Endothelial cell (in vitro differentiated cells): ENCODE data around the gene CYREN. TPM values are rescaled to one million over a fixed set of nuclear protein-coding genes. Genes with fewer than 3 reads are reported as not detected.

ENCODE experiments used
- DNase-seq: peaks from one replicate; pipeline ENCODE4 v3.0.0; 2021; ENCODE audit warnings: low spot score
- H3K27ac Mint-ChIP-seq: one replicate; pipeline ENCODE4 v1.8.0; 2021; ENCODE audit warnings: mixed read lengths, inconsistent platforms; ENCODE audit not compliant: unreplicated experiment
- H3K27me3 Mint-ChIP-seq: one replicate; pipeline ENCODE4 v1.8.0; 2021; ENCODE audit warnings: mild to moderate bottlenecking, moderate library complexity, mixed read lengths, inconsistent platforms; ENCODE audit not compliant: unreplicated experiment
- H3K36me3 Mint-ChIP-seq: one replicate; pipeline ENCODE4 v1.8.0; 2021; ENCODE audit warnings: mild to moderate bottlenecking, low read depth, mixed read lengths, inconsistent platforms; ENCODE audit not compliant: unreplicated experiment
- H3K4me1 Mint-ChIP-seq: one replicate; pipeline ENCODE4 v1.8.0; 2021; ENCODE audit warnings: mild to moderate bottlenecking, mixed read lengths, inconsistent platforms; ENCODE audit not compliant: unreplicated experiment
- H3K4me3 Mint-ChIP-seq: one replicate; pipeline ENCODE4 v1.8.0; 2021; ENCODE audit warnings: mild to moderate bottlenecking, mixed read lengths, inconsistent platforms; ENCODE audit not compliant: unreplicated experiment
- H3K9me3 Mint-ChIP-seq: one replicate; pipeline ENCODE4 v1.8.0; 2021; ENCODE audit warnings: mixed read lengths, inconsistent platforms; ENCODE audit not compliant: unreplicated experiment
- total RNA-seq: library from RNA; stranded (reverse); fragmentation: NEBNext Ultra II Directional; extraction: Animal tissue kit (Norgen Biotek cat#: 25700); gene quantifications from one replicate; pipeline ENCODE4 v1.2.1, GENCODE V29; 2021; ENCODE audit not compliant: unreplicated experiment
- TF ChIP-seq, protein P1 (sequence below): fragments of 200-600 bp; sonication (generic); IDR thresholded peaks from one replicate; pipeline ENCODE4 v1.5.0; 2021; ENCODE audit warnings: antibody characterized with exemption; ENCODE audit not compliant: unreplicated experiment

The CYREN gene
- total RNA-seq, 1 donor from 2014 or later = 38.1 TPM

DNA sequence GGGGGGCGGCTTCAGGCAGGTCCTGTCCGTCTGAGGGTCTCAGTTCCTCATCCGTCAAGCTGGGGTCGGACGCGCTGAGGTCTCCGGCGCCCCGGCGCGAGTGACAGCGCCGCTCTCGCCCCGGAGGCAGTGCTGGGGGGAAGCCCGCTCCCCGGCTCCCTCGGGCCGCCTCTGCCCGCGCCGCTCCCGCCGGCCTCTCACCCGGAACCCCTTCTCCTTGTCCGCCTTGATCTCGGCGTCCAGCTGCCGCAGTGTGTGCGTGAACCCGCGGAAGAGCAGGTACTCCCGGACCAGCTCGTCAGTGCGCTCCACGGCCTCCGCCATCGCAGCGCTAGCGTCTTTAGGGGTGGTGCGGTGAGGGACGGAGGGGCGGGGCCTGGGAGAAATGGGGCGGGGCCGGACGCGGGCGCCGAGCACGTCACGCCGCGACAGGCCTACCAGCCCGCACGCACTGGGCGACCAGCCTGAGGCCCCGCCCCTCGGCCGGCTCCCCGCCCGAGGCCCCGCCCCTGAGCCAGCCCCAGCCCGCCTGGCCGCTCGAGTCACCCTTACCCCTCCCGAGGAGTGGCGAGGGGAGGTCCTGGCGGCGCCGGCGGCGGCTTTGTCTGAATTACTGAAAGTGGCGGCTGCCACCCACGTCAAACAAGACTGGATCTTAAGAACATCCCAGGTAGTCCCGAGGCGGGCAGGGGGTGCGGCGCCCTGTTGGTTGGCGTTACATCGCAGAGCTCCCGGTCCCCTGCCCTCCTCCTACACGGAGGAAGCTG, 40.9 kb upstream of the CYREN start, which contains the start of gene WDR91:
Gene WDR91 (minus strand): TSS at position 348 of the 767 bp plus-strand sequence. CDS start 24 bp downstream, at position 324.
- no peaks in the 10 kb centered on the region for H3K9me3 Mint-ChIP-seq
- no peaks in the 10 kb centered on the region for H3K36me3 Mint-ChIP-seq
- H3K27me3 Mint-ChIP-seq = no peaks in the 10 kb centered on the region
- peak; percentile 98 for DNase-seq
- H3K27ac Mint-ChIP-seq = peak within 1 kb of the TSS; percentile 61
- TF ChIP-seq, protein P1, sequence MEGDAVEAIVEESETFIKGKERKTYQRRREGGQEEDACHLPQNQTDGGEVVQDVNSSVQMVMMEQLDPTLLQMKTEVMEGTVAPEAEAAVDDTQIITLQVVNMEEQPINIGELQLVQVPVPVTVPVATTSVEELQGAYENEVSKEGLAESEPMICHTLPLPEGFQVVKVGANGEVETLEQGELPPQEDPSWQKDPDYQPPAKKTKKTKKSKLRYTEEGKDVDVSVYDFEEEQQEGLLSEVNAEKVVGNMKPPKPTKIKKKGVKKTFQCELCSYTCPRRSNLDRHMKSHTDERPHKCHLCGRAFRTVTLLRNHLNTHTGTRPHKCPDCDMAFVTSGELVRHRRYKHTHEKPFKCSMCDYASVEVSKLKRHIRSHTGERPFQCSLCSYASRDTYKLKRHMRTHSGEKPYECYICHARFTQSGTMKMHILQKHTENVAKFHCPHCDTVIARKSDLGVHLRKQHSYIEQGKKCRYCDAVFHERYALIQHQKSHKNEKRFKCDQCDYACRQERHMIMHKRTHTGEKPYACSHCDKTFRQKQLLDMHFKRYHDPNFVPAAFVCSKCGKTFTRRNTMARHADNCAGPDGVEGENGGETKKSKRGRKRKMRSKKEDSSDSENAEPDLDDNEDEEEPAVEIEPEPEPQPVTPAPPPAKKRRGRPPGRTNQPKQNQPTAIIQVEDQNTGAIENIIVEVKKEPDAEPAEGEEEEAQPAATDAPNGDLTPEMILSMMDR = no peak
- peaks cover 9% of the 10 kb centered on the region for H3K4me1 Mint-ChIP-seq
- peak within 1 kb of the TSS; percentile 95 for H3K4me3 Mint-ChIP-seq

- H3K4me1 Mint-ChIP-seq = peaks cover 9% of the 10 kb centered on the region
- DNase-seq = no peak
- no peak overlapping the region for H3K27ac Mint-ChIP-seq
- TF ChIP-seq, protein P1 = no peak
- H3K36me3 Mint-ChIP-seq = no peaks in the 10 kb centered on the region
- H3K4me3 Mint-ChIP-seq = peak overlapping the region; percentile 95
- H3K9me3 Mint-ChIP-seq = no peaks in the 10 kb centered on the region
- H3K27me3 Mint-ChIP-seq = no peaks in the 10 kb centered on the region
These were observed 40.3 kb upstream of the CYREN start for GRCh38 chr7:135210888-135211178.

DNA sequence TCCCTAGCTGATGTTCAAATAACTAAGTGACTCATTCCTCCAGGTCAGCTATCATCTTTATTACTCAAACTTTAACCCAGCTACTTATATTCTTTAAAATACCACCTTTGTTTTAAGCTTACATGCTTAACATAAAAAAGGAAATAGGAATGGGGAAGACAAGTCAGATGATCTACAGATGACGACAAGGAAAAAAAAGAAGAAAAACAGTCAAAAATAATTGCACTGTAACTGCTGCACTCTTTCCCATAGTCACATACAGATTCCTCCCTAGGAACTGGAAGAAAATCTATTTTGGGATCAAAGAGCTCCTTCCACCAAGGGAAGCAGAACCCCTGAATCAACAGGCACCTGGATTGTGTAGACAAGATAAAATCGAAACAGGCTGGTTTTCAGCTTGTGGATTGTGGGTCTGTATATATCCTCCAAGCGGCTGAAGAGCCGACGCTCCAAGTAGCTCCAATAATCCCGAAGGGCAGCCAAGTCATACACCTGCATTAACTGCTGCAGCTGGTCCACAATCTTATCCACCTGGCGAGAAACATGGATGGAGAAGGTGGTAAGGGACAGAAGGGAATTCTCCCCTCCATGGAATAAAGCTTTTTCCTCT, 38.8 kb upstream of the CYREN start:
- TF ChIP-seq, protein P1 = no peak
- no peak overlapping the region for H3K27ac Mint-ChIP-seq
- peaks cover 9% of the 10 kb centered on the region for H3K4me1 Mint-ChIP-seq
- DNase-seq = no peak
- no peaks in the 10 kb centered on the region for H3K36me3 Mint-ChIP-seq
- no peaks in the 10 kb centered on the region for H3K9me3 Mint-ChIP-seq
- no peak overlapping the region for H3K4me3 Mint-ChIP-seq
- H3K27me3 Mint-ChIP-seq = peaks cover 3% of the 10 kb centered on the region

DNA sequence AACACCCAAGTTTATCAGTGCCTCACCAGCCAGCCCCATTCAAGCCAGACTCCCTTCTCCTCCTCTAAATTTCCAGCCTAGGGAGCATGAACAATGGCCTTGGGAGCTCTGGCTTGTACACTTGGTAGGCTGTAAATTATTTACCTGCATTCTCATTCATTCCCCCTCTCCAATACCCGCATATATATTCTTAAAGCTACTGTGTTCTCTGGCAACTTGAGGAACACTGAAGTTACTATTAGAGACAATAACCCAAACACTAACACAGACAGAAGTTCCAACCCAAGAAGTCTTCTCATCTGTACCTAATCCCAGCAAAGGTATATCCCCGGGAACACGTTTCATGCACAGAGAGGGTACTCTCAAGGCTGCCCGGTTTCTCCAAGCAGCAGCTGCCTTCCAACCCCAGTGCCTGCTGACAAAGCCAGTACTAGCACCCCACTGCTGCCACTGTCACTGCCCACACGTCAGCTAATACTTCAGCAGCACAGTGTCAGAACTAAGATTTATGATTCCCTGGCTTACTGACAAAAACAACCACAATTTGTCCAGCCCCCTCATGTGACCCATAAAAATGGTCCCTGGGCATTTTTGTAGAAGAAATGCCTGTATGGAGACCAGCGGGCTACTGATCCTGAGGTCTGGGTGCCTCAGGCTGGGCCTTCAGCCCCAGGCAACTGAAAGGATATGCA, 37.7 kb upstream of the CYREN start:
- H3K36me3 Mint-ChIP-seq = peaks cover 10% of the 10 kb centered on the region
- TF ChIP-seq, protein P1 = no peak
- DNase-seq = no peak
- H3K27me3 Mint-ChIP-seq = peaks cover 3% of the 10 kb centered on the region
- H3K4me3 Mint-ChIP-seq = no peak overlapping the region
- H3K9me3 Mint-ChIP-seq = no peaks in the 10 kb centered on the region
- peaks cover 18% of the 10 kb centered on the region for H3K4me1 Mint-ChIP-seq
- no peak overlapping the region for H3K27ac Mint-ChIP-seq
